Measurements from ENCODE around the gene FBXW5. TPM values are rescaled to one million over a fixed set of nuclear protein-coding genes. Genes with fewer than 3 reads are reported as not detected.

Gene FBXW5
- total RNA-seq, 1 experiment from 2014 or later = 66.8 TPM

DNA sequence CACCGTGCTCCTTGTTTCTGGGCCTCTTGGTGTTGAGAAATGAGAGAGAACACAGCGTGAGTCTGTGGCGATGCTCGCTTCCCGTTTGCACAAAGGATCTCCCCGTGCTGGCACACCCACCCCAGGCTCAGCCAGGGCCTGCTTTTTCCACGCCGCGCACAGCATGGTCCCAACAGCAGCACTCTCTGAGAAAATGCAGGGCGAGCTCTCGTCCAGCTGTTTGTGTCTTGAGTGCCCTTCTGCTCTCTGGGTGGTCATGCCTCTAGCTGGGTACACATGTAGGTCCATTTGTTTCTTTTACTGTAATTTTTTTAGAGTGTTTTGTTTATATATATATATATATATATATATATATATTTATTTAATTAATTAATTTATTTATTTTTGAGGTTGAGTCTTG is 26.6 kb downstream of the FBXW5 start:
- H3K27me3 Mint-ChIP-seq (ENCODE audit: insufficient read depth, unreplicated experiment) = no peaks in the 10 kb centered on the region
- ChIA-PET POLR2A (no interaction called here), CTCF (interaction anchor here (0.7 kb wide), 1 partner anchor 146 kb away, joined by 4 read pairs; no protein-coding TSS in a partner anchor)
- DNase-seq = no peak
- BruUV-seq (replicated peaks) = no TSS peak
- H3K9me3 Mint-ChIP-seq (ENCODE audit: unreplicated experiment) = no peaks in the 10 kb centered on the region
- peaks cover 77% of the 10 kb centered on the region for H3K36me3 Mint-ChIP-seq (ENCODE audit: insufficient read depth, unreplicated experiment)
- H3K4me1 ChIP-seq = no peaks in the 10 kb centered on the region
- TF ChIP-seq, protein P1, sequence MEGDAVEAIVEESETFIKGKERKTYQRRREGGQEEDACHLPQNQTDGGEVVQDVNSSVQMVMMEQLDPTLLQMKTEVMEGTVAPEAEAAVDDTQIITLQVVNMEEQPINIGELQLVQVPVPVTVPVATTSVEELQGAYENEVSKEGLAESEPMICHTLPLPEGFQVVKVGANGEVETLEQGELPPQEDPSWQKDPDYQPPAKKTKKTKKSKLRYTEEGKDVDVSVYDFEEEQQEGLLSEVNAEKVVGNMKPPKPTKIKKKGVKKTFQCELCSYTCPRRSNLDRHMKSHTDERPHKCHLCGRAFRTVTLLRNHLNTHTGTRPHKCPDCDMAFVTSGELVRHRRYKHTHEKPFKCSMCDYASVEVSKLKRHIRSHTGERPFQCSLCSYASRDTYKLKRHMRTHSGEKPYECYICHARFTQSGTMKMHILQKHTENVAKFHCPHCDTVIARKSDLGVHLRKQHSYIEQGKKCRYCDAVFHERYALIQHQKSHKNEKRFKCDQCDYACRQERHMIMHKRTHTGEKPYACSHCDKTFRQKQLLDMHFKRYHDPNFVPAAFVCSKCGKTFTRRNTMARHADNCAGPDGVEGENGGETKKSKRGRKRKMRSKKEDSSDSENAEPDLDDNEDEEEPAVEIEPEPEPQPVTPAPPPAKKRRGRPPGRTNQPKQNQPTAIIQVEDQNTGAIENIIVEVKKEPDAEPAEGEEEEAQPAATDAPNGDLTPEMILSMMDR (IDR thresholded peaks at IDR 0.05; ENCODE audit: insufficient read depth in 1 of 2, low read depth in 1 of 2, low read length in 1 of 2, severe bottlenecking in 1 of 2, unreplicated experiment in 1 of 2) = no peak
- H3K36me3 ChIP-seq (ENCODE audit: control insufficient read depth, insufficient read depth, low read length) = peaks cover 1% of the 10 kb centered on the region
- intact Hi-C loops (cut with micrococcal nuclease; ENCODE audit: unreplicated experiment) = no loop called here
- no peaks in the 10 kb centered on the region for H3K4me1 Mint-ChIP-seq (ENCODE audit: low read depth, unreplicated experiment)
- H3K27ac Mint-ChIP-seq (ENCODE audit: unreplicated experiment) = no peak overlapping the region
- no peaks in the 10 kb centered on the region for H3K9me3 ChIP-seq
- no peaks in the 10 kb centered on the region for H3K27me3 ChIP-seq (replicated peaks; ENCODE audit: control insufficient read depth, insufficient read depth, low read length)
- no peak overlapping the region for H3K4me3 Mint-ChIP-seq (ENCODE audit: unreplicated experiment)
- H3K4me3 ChIP-seq (ENCODE audit: low read depth, low read length) = no peak overlapping the region

DNA sequence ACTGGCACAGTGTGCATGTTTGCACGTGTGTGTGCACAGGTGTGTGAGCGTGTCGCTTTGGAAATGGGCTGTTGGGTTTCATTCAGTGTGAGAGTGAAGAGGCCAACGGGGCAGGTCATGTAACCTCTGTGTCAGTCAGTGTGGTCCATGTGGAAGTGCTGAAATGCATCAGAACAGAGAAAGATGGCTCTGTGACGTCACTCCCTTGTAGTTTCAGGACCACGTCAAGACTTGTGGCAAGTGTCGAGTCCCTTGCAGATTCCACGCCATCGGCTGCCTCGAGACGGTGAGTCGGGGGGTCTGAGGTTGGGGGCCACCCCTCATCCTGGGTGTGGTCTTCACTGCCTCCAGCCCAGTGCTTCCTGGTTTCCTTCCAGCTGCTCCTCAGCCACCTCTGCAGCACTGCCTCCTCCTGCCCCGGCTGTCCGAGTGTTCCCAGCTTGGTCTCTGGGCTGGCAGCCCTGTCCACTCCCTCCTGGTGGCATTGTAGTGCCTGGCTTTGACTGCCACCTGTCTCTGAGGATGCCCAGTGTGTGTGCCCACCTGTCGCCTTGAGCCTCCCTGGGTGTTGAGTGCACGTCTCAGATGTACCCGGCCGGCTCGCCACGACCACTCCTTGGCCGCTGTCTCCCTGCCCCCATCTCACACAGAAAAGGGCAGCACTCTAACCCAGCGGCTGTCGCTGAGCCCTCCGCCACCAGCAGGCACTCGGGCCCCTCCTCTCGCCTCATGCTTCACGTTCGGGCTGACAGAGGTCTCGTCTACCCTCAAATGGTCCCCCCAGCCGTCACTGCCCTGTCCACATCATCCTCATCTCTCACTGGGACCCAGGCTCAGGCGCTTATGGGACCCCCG is 28.0 kb downstream of the FBXW5 start:
- DNase-seq = no peak
- peaks cover 72% of the 10 kb centered on the region for H3K36me3 Mint-ChIP-seq (ENCODE audit: insufficient read depth, unreplicated experiment)
- no TSS peak for BruUV-seq (replicated peaks)
- TF ChIP-seq, protein P1 (IDR thresholded peaks at IDR 0.05; ENCODE audit: insufficient read depth in 1 of 2, low read depth in 1 of 2, low read length in 1 of 2, severe bottlenecking in 1 of 2, unreplicated experiment in 1 of 2) = no peak
- H3K9me3 Mint-ChIP-seq (ENCODE audit: unreplicated experiment) = no peaks in the 10 kb centered on the region
- H3K4me1 ChIP-seq = no peaks in the 10 kb centered on the region
- no peaks in the 10 kb centered on the region for H3K4me1 Mint-ChIP-seq (ENCODE audit: low read depth, unreplicated experiment)
- no peak overlapping the region for H3K27ac Mint-ChIP-seq (ENCODE audit: unreplicated experiment)
- no peaks in the 10 kb centered on the region for H3K27me3 Mint-ChIP-seq (ENCODE audit: insufficient read depth, unreplicated experiment)
- no peak overlapping the region for H3K4me3 Mint-ChIP-seq (ENCODE audit: unreplicated experiment)
- no peak overlapping the region for H3K4me3 ChIP-seq (ENCODE audit: low read depth, low read length)
- H3K36me3 ChIP-seq (ENCODE audit: control insufficient read depth, insufficient read depth, low read length) = peaks cover 1% of the 10 kb centered on the region
- ChIA-PET CTCF (no interaction called here), POLR2A (no interaction called here)
- intact Hi-C loops (cut with micrococcal nuclease; ENCODE audit: unreplicated experiment) = no loop called here
- H3K9me3 ChIP-seq = no peaks in the 10 kb centered on the region
- H3K27me3 ChIP-seq (replicated peaks; ENCODE audit: control insufficient read depth, insufficient read depth, low read length) = no peaks in the 10 kb centered on the region

DNA sequence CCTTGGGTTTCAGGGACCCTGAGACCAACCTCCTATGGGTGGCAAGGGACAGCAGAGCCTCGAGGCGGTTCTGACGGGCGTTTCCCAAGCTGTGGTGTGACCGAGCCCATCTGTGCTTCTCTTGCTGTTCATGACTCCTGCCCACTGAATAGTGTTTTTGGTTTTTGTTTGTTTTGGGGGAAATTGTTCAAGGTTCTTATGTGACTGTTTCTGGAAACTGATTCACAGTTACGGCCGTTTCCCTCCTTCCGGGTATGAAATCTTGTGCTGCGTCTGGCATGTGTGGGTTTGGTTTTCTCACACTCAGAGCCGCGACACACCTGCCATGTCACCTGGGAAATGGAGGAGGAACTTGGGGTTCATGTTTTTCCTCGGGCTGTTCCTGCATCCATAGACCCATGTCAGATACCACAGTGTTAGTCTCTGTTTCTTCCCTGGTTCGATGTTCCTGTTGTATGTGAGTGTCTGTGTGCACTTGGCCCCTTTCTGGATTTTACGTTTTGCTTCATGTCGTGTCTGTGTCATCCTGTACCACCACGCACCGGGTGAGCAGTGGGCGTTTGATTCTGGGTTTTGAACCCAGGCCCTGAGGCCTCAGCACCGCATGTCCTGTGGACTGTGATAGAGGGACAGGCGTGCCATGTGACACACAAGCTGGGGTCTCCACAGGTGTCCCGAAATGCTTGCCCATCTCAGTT is 28.8 kb downstream of the FBXW5 start:
- H3K36me3 Mint-ChIP-seq (ENCODE audit: insufficient read depth, unreplicated experiment) = peaks cover 74% of the 10 kb centered on the region
- no peaks in the 10 kb centered on the region for H3K27me3 Mint-ChIP-seq (ENCODE audit: insufficient read depth, unreplicated experiment)
- DNase-seq = no peak
- no TSS peak for BruUV-seq (replicated peaks)
- no peak overlapping the region for H3K27ac Mint-ChIP-seq (ENCODE audit: unreplicated experiment)
- H3K4me3 Mint-ChIP-seq (ENCODE audit: unreplicated experiment) = no peak overlapping the region
- Histone ChIP-seq H3K27me3 (replicated peaks; ENCODE audit: control insufficient read depth, insufficient read depth, low read length) (no peaks in the 10 kb centered on the region), H3K9me3 (no peaks in the 10 kb centered on the region), H3K4me3 (ENCODE audit: low read depth, low read length) (no peak overlapping the region), H3K4me1 (no peaks in the 10 kb centered on the region), H3K36me3 (ENCODE audit: control insufficient read depth, insufficient read depth, low read length) (peaks cover 1% of the 10 kb centered on the region)
- TF ChIP-seq, protein P1 (IDR thresholded peaks at IDR 0.05; ENCODE audit: insufficient read depth in 1 of 2, low read depth in 1 of 2, low read length in 1 of 2, severe bottlenecking in 1 of 2, unreplicated experiment in 1 of 2) = no peak
- no peaks in the 10 kb centered on the region for H3K9me3 Mint-ChIP-seq (ENCODE audit: unreplicated experiment)
- intact Hi-C loops (cut with micrococcal nuclease; ENCODE audit: unreplicated experiment) = no loop called here
- CTCF ChIA-PET = no interaction called here
- POLR2A ChIA-PET = no interaction called here
- H3K4me1 Mint-ChIP-seq (ENCODE audit: low read depth, unreplicated experiment) = no peaks in the 10 kb centered on the region

All from Caco-2 (cell line).